Mesenchymal stem cell (in vitro differentiated cells and primary cell): ENCODE results near the gene TPM1.

ENCODE experiments used
- DNase-seq: peaks from one replicate; pipeline ENCODE4 v3.0.0-alpha.2; 2013
- H2AFZ ChIP-seq: one replicate; pipeline ENCODE4 v1.6.1; 2013; ENCODE audit warnings: low read depth, mild to moderate bottlenecking, control low read depth, inconsistent platforms, low read length, moderate library complexity
- H2AK5ac ChIP-seq: 2 replicates; pipeline ENCODE4 v1.6.1; 2013; ENCODE audit warnings: low read length, moderate library complexity, mild to moderate bottlenecking, inconsistent platforms; ENCODE audit not compliant: severe bottlenecking
- H2BK120ac ChIP-seq: one replicate; pipeline ENCODE4 v1.6.1; 2013; ENCODE audit warnings: low read depth, mild to moderate bottlenecking, inconsistent platforms, low read length, moderate library complexity
- H2BK12ac ChIP-seq, 2 experiments: one replicate each; pipeline ENCODE4 v1.6.1; 2013; ENCODE audit warnings: inconsistent platforms in 2 of 2, low read length in 2 of 2, mild to moderate bottlenecking in 2 of 2, moderate library complexity in 2 of 2, control low read depth in 1 of 2
- H2BK15ac ChIP-seq: one replicate; pipeline ENCODE4 v1.6.1; 2013; ENCODE audit warnings: mild to moderate bottlenecking, low read depth, inconsistent platforms; ENCODE audit not compliant: poor library complexity, severe bottlenecking
- H2BK5ac ChIP-seq: 2 replicates; pipeline ENCODE4 v1.6.1; 2013; ENCODE audit warnings: low read depth, mild to moderate bottlenecking, low read length, control low read depth, inconsistent platforms; ENCODE audit not compliant: poor library complexity, severe bottlenecking
- H3K14ac ChIP-seq, 2 experiments: one replicate each; pipeline ENCODE4 v1.6.1; 2013; ENCODE audit warnings: inconsistent platforms in 2 of 2, low read length in 2 of 2, control low read depth in 1 of 2, mild to moderate bottlenecking in 1 of 2, moderate library complexity in 1 of 2
- H3K18ac ChIP-seq, 2 experiments: one replicate each; pipeline ENCODE4 v1.6.1; 2013; ENCODE audit warnings: inconsistent platforms in 2 of 2, low read length in 2 of 2, control low read depth in 1 of 2, low read depth in 1 of 2, mild to moderate bottlenecking in 1 of 2
- H3K23ac ChIP-seq, 2 experiments: one replicate each; pipeline ENCODE4 v1.6.1; 2013; ENCODE audit warnings: inconsistent platforms in 2 of 2, low read length in 2 of 2, mild to moderate bottlenecking in 2 of 2, moderate library complexity in 2 of 2, control low read depth in 1 of 2
- H3K27ac ChIP-seq: 2 replicates; pipeline ENCODE4 v1.5.1; 2013; ENCODE audit warnings: mild to moderate bottlenecking, moderate library complexity, low read length, control low read depth, inconsistent platforms; ENCODE audit not compliant: poor library complexity, severe bottlenecking
- H3K27me3 ChIP-seq, 2 experiments: 2 replicates each; pipeline versions ENCODE4 v1.6.1 to v1.7.0; 2013; ENCODE audit warnings: low read length in 2 of 2, mild to moderate bottlenecking in 2 of 2, moderate library complexity in 2 of 2, control low read depth in 1 of 2, inconsistent platforms in 1 of 2; ENCODE audit not compliant: control insufficient read depth in 1 of 2, insufficient read depth in 1 of 2
- H3K36me3 ChIP-seq, 2 experiments: 2 replicates each; pipeline versions ENCODE4 v1.6.1 to v1.7.0; 2013; ENCODE audit warnings: low read length in 2 of 2, control low read depth in 1 of 2, inconsistent platforms in 1 of 2, low read depth in 1 of 2, mild to moderate bottlenecking in 1 of 2; ENCODE audit not compliant: insufficient read depth in 2 of 2, control insufficient read depth in 1 of 2
- H3K4ac ChIP-seq, 2 experiments: one replicate each; pipeline ENCODE4 v1.6.1; 2013; ENCODE audit warnings: inconsistent platforms in 2 of 2, low read length in 2 of 2, mild to moderate bottlenecking in 2 of 2, moderate library complexity in 2 of 2, control low read depth in 1 of 2, low read depth in 1 of 2
- H3K4me1 ChIP-seq: 2 replicates; pipeline ENCODE4 v1.6.1; 2013; ENCODE audit warnings: low read depth, low read length, control low read depth; ENCODE audit not compliant: control insufficient read depth, insufficient read depth
- H3K4me2 ChIP-seq: 2 replicates; pipeline ENCODE4 v1.6.1; 2013; ENCODE audit warnings: low read length, mild to moderate bottlenecking, inconsistent platforms; ENCODE audit not compliant: poor library complexity, severe bottlenecking
- H3K4me3 ChIP-seq, 2 experiments: 2 replicates each; pipeline versions ENCODE4 v1.5.1 to v1.7.0; 2013; ENCODE audit warnings: low read length in 2 of 2, mild to moderate bottlenecking in 2 of 2, control low read depth in 1 of 2, low read depth in 1 of 2; ENCODE audit not compliant: insufficient read depth in 1 of 2
- H3K79me1 ChIP-seq: replicated peaks from 2 replicates; pipeline ENCODE4 v1.6.1; 2013; ENCODE audit warnings: mild to moderate bottlenecking, control low read depth, low read length, inconsistent platforms; ENCODE audit not compliant: poor library complexity, severe bottlenecking
- H3K9ac ChIP-seq: 2 replicates; pipeline ENCODE4 v1.7.0; 2013; ENCODE audit warnings: mild to moderate bottlenecking, low read length, moderate library complexity
- H3K9me3 ChIP-seq: 2 replicates; pipeline ENCODE4 v1.7.0; 2013; ENCODE audit warnings: mild to moderate bottlenecking, low read length; ENCODE audit not compliant: control insufficient read depth
- H4K8ac ChIP-seq: one replicate; pipeline ENCODE4 v1.6.1; 2013; ENCODE audit warnings: inconsistent platforms, mild to moderate bottlenecking, low read length, moderate library complexity
- H4K91ac ChIP-seq: one replicate; pipeline ENCODE4 v1.6.1; 2013; ENCODE audit warnings: mild to moderate bottlenecking, low read length, inconsistent platforms
- WGBS: methylation state at CpG from one replicate; pipeline ENCODE4 v1.1.7; 2013; ENCODE audit warnings: mixed read lengths; 5-methylcytosine and 5-hydroxymethylcytosine counted together

The TPM1 gene

GRCh38 chr15:63027646-63028045, 14.9 kb upstream of the TPM1 start:
- Histone ChIP-seq H3K14ac (no peak overlapping the region), H4K91ac (no peak overlapping the region), H4K8ac (no peak overlapping the region), H3K36me3 (no peaks in the 10 kb centered on the region), H3K4me3 (no peak overlapping the region), H2BK120ac (no peak overlapping the region), H3K23ac (no peak overlapping the region), H3K4me1 (peaks cover 9% of the 10 kb centered on the region), H2BK12ac (no peak overlapping the region), H3K18ac (peak overlapping the region in 1 of 2 experiments; percentile 14), H3K9me3 (no peaks in the 10 kb centered on the region), H3K27me3 (no peaks in the 10 kb centered on the region), H3K9ac (no peak overlapping the region), H2BK15ac (no peak overlapping the region), H3K79me1 (no peaks in the 10 kb centered on the region), H2AK5ac (peak overlapping the region; percentile 21), H3K27ac (no peak overlapping the region), H2BK5ac (no peak overlapping the region), H3K4ac (no peak overlapping the region), H3K4me2 (no peak overlapping the region), H2AFZ (no peak overlapping the region)
- no peak for DNase-seq
- WGBS: 100% methylated on average over 1 of the region's 2 CpGs

GRCh38 chr15:63028442-63029110, 14.0 kb upstream of the TPM1 start:
- H2BK120ac ChIP-seq: no peak overlapping the region
- no peak overlapping the region for H2BK5ac ChIP-seq
- H3K27me3 ChIP-seq: no peaks in the 10 kb centered on the region
- no peak overlapping the region for H3K9ac ChIP-seq
- H3K4ac ChIP-seq: no peak overlapping the region
- H3K4me2 ChIP-seq: no peak overlapping the region
- H4K8ac ChIP-seq: no peak overlapping the region
- no peak overlapping the region for H2AK5ac ChIP-seq
- H4K91ac ChIP-seq: no peak overlapping the region
- H3K36me3 ChIP-seq: no peaks in the 10 kb centered on the region
- no peaks in the 10 kb centered on the region for H3K79me1 ChIP-seq
- H2BK15ac ChIP-seq: no peak overlapping the region
- H3K18ac ChIP-seq: peak overlapping the region in 1 of 2 experiments; percentile 42
- no peaks in the 10 kb centered on the region for H3K9me3 ChIP-seq
- no peak overlapping the region for H2AFZ ChIP-seq
- no peak overlapping the region for H3K4me3 ChIP-seq
- 51% methylated on average over 4 of the region's 5 CpGs for WGBS
- H2BK12ac ChIP-seq: no peak overlapping the region
- no peak overlapping the region for H3K27ac ChIP-seq
- no peak overlapping the region for H3K23ac ChIP-seq
- H3K4me1 ChIP-seq: peaks cover 6% of the 10 kb centered on the region
- H3K14ac ChIP-seq: no peak overlapping the region
- no peak for DNase-seq

- Histone ChIP-seq H2BK12ac (no peak overlapping the region), H4K91ac (no peak overlapping the region)
- WGBS: 73% methylated on average over 5 of the region's 5 CpGs
Measured at GRCh38 chr15:63029676-63030075, 12.9 kb upstream of the TPM1 start.

GRCh38 chr15:63030101-63030551, 12.4 kb upstream of the TPM1 start:
- Histone ChIP-seq H3K18ac (no peak overlapping the region), H2BK5ac (no peak overlapping the region), H3K9ac (peak overlapping the region; percentile 44), H3K4me1 (peaks cover 2% of the 10 kb centered on the region), H3K14ac (no peak overlapping the region), H2BK120ac (no peak overlapping the region), H4K91ac (no peak overlapping the region), H3K9me3 (no peaks in the 10 kb centered on the region), H3K36me3 (no peaks in the 10 kb centered on the region), H3K4ac (no peak overlapping the region), H3K4me2 (no peak overlapping the region), H2AK5ac (no peak overlapping the region), H4K8ac (no peak overlapping the region), H3K27me3 (no peaks in the 10 kb centered on the region), H2BK15ac (no peak overlapping the region), H2BK12ac (peak overlapping the region in 1 of 2 experiments; percentile 31), H2AFZ (no peak overlapping the region), H3K4me3 (peak overlapping the region in 1 of 2 experiments; percentile 27), H3K23ac (no peak overlapping the region), H3K27ac (no peak overlapping the region), H3K79me1 (no peaks in the 10 kb centered on the region)
- WGBS: 83% methylated on average over 5 of the region's 6 CpGs
- DNase-seq: peak; percentile 26

More at GRCh38 chr15:63029676-63030075, 12.9 kb upstream of the TPM1 start:
- H2BK15ac ChIP-seq: no peak overlapping the region
- H3K9me3 ChIP-seq: no peaks in the 10 kb centered on the region
- no peaks in the 10 kb centered on the region for H3K79me1 ChIP-seq
- peaks cover 2% of the 10 kb centered on the region for H3K4me1 ChIP-seq
- no peak overlapping the region for H3K27ac ChIP-seq
- DNase-seq: no peak
- no peak overlapping the region for H4K8ac ChIP-seq
- no peaks in the 10 kb centered on the region for H3K27me3 ChIP-seq
- no peak overlapping the region for H2BK120ac ChIP-seq
- no peak overlapping the region for H2AFZ ChIP-seq
- H3K4me2 ChIP-seq: no peak overlapping the region
- H3K14ac ChIP-seq: no peak overlapping the region
- H3K9ac ChIP-seq: no peak overlapping the region
- H3K4ac ChIP-seq: no peak overlapping the region
- H2AK5ac ChIP-seq: no peak overlapping the region
- H3K23ac ChIP-seq: no peak overlapping the region
- H3K36me3 ChIP-seq: no peaks in the 10 kb centered on the region
- no peak overlapping the region for H2BK5ac ChIP-seq
- no peak overlapping the region for H3K18ac ChIP-seq
- H3K4me3 ChIP-seq: peak overlapping the region in 1 of 2 experiments; percentile 27
